GM23248 (cell line): ENCODE results near the gene TFF1. TPM values are rescaled to one million over a fixed set of nuclear protein-coding genes. Genes with fewer than 3 reads are reported as not detected.

Experiments
- DNase-seq: peaks from one replicate; pipeline ENCODE4 v3.0.0-alpha.2; 2015
- H2AFZ ChIP-seq: fragments of 200-600 bp; sonication (generic); 2 replicates; pipeline ENCODE4 v1.6.1; 2016; ENCODE audit warnings: antibody characterized with exemption
- H3F3A ChIP-seq: fragments of 200-600 bp; sonication (generic); 2 replicates; pipeline ENCODE4 v1.6.1; 2016; ENCODE audit warnings: mild to moderate bottlenecking, antibody characterized with exemption, mixed run types; ENCODE audit not compliant: insufficient read depth
- H3K27ac ChIP-seq: fragments of 200-600 bp; sonication (generic); 2 replicates; pipeline ENCODE4 v1.5.1; 2016; ENCODE audit warnings: mild to moderate bottlenecking
- H3K27me3 ChIP-seq: fragments of 200-600 bp; sonication (generic); replicated peaks from 2 replicates; pipeline ENCODE4 v1.6.1; 2016; ENCODE audit warnings: mild to moderate bottlenecking; ENCODE audit not compliant: insufficient read depth
- H3K36me3 ChIP-seq: fragments of 200-600 bp; sonication (generic); 2 replicates; pipeline ENCODE4 v1.6.1; 2016; ENCODE audit warnings: low read depth, mild to moderate bottlenecking
- H3K4me1 ChIP-seq: fragments of 200-600 bp; sonication (generic); 2 replicates; pipeline ENCODE4 v1.6.1; 2016; ENCODE audit warnings: mild to moderate bottlenecking; ENCODE audit not compliant: insufficient read depth
- H3K4me2 ChIP-seq: fragments of 200-600 bp; sonication (generic); one replicate; pipeline ENCODE4 v1.6.1; 2016; ENCODE audit warnings: mild to moderate bottlenecking; ENCODE audit not compliant: unreplicated experiment
- H3K4me3 ChIP-seq: fragments of 200-600 bp; sonication (generic); 2 replicates; pipeline ENCODE4 v1.5.1; 2016; ENCODE audit warnings: mild to moderate bottlenecking
- H3K79me2 ChIP-seq: fragments of 200-600 bp; sonication (generic); 2 replicates; pipeline ENCODE4 v1.6.1; 2016; ENCODE audit warnings: mild to moderate bottlenecking; ENCODE audit not compliant: insufficient read depth
- H3K9ac ChIP-seq: fragments of 200-600 bp; sonication (generic); 2 replicates; pipeline ENCODE4 v1.6.1; 2016; ENCODE audit warnings: mild to moderate bottlenecking
- H3K9me2 ChIP-seq: fragments of 200-600 bp; sonication (generic); 2 replicates; pipeline ENCODE4 v1.6.1; 2016; ENCODE audit warnings: mixed run types, mild to moderate bottlenecking, moderate library complexity; ENCODE audit not compliant: insufficient read depth
- H3K9me3 ChIP-seq: fragments of 200-600 bp; sonication (generic); one replicate; pipeline ENCODE4 v1.6.1; 2017; ENCODE audit warnings: low read depth
- H4K20me1 ChIP-seq: fragments of 200-600 bp; sonication (generic); 2 replicates; pipeline ENCODE4 v1.6.0; 2016; ENCODE audit not compliant: insufficient read depth
- EZH2 ChIP-seq: fragments of 200-600 bp; sonication (generic); IDR thresholded peaks from 2 replicates; pipeline ENCODE4 v1.6.1; 2018; ENCODE audit warnings: antibody characterized with exemption, mild to moderate bottlenecking; ENCODE audit not compliant: insufficient read depth, poor library complexity, severe bottlenecking
- EZH2phosphoT487 ChIP-seq: fragments of 200-600 bp; sonication (generic); IDR thresholded peaks from 2 replicates; pipeline ENCODE4 v1.6.1; 2018; ENCODE audit warnings: antibody characterized with exemption, moderate library complexity, mild to moderate bottlenecking, low read depth; ENCODE audit not compliant: insufficient read depth
- WGBS, 2 experiments: methylation state at CpG; one replicate each; pipeline ENCODE4 v1.1.6; 2015 to 2017; ENCODE audit warnings: low lambda C conversion rate in 2 of 2, low coverage in 1 of 2; ENCODE audit errors: missing lambda C conversion rate in 2 of 2; 5-methylcytosine and 5-hydroxymethylcytosine counted together
- in situ Hi-C: fragments of 300-500 bp; cut with MboI; formaldehyde crosslinking; loops from 2 replicates; pipeline ENCODE4 v1.15.0; 2020
- polyA plus RNA-seq: library from polyadenylated mRNA; unstranded; fragments of >200 nt; fragmentation: Nextera tagmentation; extraction: Ambion mirVana; gene quantifications from 2 replicates; pipeline ENCODE4 v1.2.1, GENCODE V29; 2016
- total RNA-seq: library from RNA; depleted of rRNA; stranded (reverse); fragments of >200 nt; shearing (Covaris generic); gene quantifications from 2 replicates; pipeline ENCODE4 v1.2.3, GENCODE V29; 2014

The TFF1 gene
- total and polyA plus RNA-seq, 2 experiments from 2014 or later, result not detected

DNA sequence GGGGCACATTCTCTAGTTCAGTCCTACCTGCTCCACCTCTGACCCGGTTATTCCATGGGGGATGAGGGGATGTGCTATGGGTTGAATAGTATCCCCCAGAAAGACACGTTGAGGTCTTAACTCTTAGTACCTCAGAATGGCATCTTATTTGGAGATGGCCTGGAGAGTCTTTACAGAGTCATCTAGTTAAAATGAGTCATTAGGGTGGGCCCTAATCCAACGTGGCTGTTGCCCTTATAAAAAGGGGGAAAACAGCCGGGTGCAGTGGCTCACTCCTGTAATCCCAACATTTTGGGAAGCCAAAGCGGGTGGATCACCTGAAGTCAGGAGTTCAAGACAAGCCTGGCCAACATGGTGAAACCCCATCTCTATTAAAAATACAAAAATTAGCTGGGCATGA lies 23.9 kb upstream of the TFF1 start:
- no peaks in the 10 kb centered on the region for H3K79me2 ChIP-seq
- in situ Hi-C loops, result no loop called here
- H3K4me3 ChIP-seq, result no peak overlapping the region
- H3K9ac ChIP-seq, result no peak overlapping the region
- H3K36me3 ChIP-seq, result no peaks in the 10 kb centered on the region
- no peaks in the 10 kb centered on the region for H3K4me1 ChIP-seq
- H4K20me1 ChIP-seq, result no peaks in the 10 kb centered on the region
- no peak overlapping the region for H2AFZ ChIP-seq
- H3K9me2 ChIP-seq, result no peaks in the 10 kb centered on the region
- TF ChIP-seq EZH2 (no peak), EZH2phosphoT487 (no peak)
- no peak for DNase-seq
- peaks cover 8% of the 10 kb centered on the region; the same call in 1 of the 2 replicates for H3K27me3 ChIP-seq
- no peak overlapping the region for H3K27ac ChIP-seq
- H3F3A ChIP-seq, result no peaks in the 10 kb centered on the region
- H3K4me2 ChIP-seq, result no peak overlapping the region
- 43 to 50% methylated on average over 5 of the region's 5 CpGs for WGBS, 2 experiments
- H3K9me3 ChIP-seq, result no peaks in the 10 kb centered on the region

GRCh38 chr21:42389449-42389835 lies 23.1 kb upstream of the TFF1 start:
- Histone ChIP-seq H3K36me3 (no peaks in the 10 kb centered on the region), H3K79me2 (no peaks in the 10 kb centered on the region), H3K4me2 (no peak overlapping the region), H3K4me3 (no peak overlapping the region), H3F3A (no peaks in the 10 kb centered on the region), H3K27me3 (peaks cover 8% of the 10 kb centered on the region; the same call in 1 of the 2 replicates), H3K9ac (no peak overlapping the region), H4K20me1 (no peaks in the 10 kb centered on the region), H3K27ac (no peak overlapping the region), H3K4me1 (no peaks in the 10 kb centered on the region), H3K9me2 (no peaks in the 10 kb centered on the region), H3K9me3 (no peaks in the 10 kb centered on the region), H2AFZ (no peak overlapping the region)
- in situ Hi-C loops, result no loop called here
- no peak for TF ChIP-seq EZH2
- no peak for TF ChIP-seq EZH2phosphoT487
- 35 to 40% methylated on average over 6 of the region's 6 CpGs for WGBS, 2 experiments
- DNase-seq, result no peak

DNA sequence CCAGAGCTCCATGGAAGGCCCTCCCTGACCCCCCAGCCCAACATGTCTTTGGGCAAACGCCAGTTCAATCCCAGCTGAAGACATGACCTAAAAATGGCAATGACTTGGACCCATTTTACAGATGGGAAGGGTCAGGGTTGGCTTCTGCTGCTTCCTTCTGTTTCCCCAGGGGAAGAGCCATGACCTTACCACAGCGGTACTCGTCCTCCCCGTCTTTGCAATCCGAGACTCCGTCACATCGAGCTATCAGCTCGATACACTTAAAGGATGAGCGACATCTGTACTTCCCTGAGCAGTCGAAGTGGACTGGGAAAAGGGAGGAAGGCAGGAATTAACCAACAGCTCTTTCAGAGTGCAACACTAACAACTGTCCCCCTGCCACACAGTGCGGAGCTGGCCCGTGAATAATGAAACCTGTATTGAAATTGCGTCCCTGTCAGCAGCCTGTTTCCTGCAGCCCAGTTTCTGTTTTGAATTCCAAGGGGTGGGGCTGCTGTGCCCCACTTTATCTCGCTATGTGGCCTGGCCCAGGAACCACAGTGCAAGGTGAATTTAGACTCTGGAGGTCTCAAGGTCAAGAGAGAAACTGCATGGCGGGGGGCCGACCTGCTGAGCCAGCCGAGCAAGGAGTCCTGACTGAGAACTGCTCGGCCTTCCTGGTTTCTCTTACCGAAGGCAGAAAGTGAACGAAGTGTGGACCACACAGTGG lies 22.6 kb upstream of the TFF1 start:
- WGBS, 2 experiments, result 42 to 44% methylated on average over 20 of the region's 20 CpGs
- H4K20me1 ChIP-seq, result no peaks in the 10 kb centered on the region

DNA sequence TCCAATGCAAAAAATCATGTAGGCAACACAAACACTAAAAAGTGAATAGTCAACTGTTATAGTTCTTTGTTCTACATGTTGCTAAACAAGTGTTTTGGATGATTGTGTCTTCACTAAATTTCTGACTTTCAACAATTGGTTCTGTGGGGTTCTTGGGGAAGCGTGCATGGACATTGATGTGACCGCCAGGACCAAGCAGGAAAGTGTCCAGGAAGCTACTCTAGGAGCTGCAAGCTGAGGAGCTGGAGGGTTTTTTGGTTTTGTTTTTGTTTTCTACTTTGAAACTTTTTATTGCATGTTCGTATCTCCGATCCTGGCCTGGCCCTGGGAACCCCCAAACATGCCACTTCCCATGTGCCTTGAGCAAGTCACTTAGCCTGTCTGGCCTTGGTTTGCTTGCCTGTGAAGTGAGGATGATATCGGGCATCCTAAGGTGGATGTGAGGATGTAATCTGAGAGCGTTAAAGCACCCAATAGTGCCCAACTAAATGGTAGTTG lies 21.6 kb upstream of the TFF1 start:
- Histone ChIP-seq H3K4me3 (no peak overlapping the region), H3K27me3 (peaks cover 8% of the 10 kb centered on the region; the same call in 1 of the 2 replicates), H3K9me2 (no peaks in the 10 kb centered on the region), H3K9ac (no peak overlapping the region), H3F3A (no peaks in the 10 kb centered on the region), H3K27ac (no peak overlapping the region), H3K4me2 (no peak overlapping the region), H3K4me1 (no peaks in the 10 kb centered on the region), H4K20me1 (no peaks in the 10 kb centered on the region), H3K9me3 (no peaks in the 10 kb centered on the region), H3K36me3 (no peaks in the 10 kb centered on the region), H2AFZ (no peak overlapping the region), H3K79me2 (no peaks in the 10 kb centered on the region)
- 57 to 58% methylated on average over 6 of the region's 6 CpGs for WGBS, 2 experiments
- TF ChIP-seq EZH2phosphoT487, result no peak
- TF ChIP-seq EZH2, result no peak
- in situ Hi-C loops, result no loop called here
- no peak for DNase-seq

More for the DNA sequence above, 22.6 kb upstream of the TFF1 start:
- Histone ChIP-seq H2AFZ (no peak overlapping the region), H3F3A (no peaks in the 10 kb centered on the region), H3K9me3 (no peaks in the 10 kb centered on the region), H3K4me3 (no peak overlapping the region), H3K36me3 (no peaks in the 10 kb centered on the region), H3K9ac (no peak overlapping the region), H3K27ac (no peak overlapping the region), H3K79me2 (no peaks in the 10 kb centered on the region), H3K4me2 (no peak overlapping the region), H3K4me1 (no peaks in the 10 kb centered on the region), H3K9me2 (no peaks in the 10 kb centered on the region), H3K27me3 (peaks cover 8% of the 10 kb centered on the region; the same call in 1 of the 2 replicates)
- no peak for TF ChIP-seq EZH2phosphoT487
- no peak for TF ChIP-seq EZH2
- DNase-seq, result no peak
- in situ Hi-C loops, result no loop called here

DNA sequence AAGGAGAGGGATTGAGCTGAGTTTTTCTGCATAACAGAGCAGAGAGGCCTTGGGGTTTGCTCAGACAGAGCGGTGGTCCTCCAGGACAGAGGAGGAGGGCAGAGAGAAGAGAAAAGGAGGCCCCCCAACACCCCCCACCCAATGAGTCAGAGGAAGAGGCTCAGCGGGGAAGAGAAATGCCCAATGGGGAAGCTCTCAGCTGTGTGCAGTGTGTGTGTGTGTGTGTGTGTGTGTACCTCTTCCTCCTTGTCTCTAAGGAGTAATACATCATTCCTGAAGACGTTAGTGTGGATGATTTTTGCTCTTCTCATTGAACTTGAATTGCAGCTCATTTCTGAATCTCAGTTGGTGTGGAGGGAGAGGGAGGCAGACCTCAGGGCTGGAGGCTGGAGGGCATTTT lies 20.8 kb upstream of the TFF1 start:
- in situ Hi-C loops, result no loop called here
- Histone ChIP-seq H3K27me3 (peaks cover 8% of the 10 kb centered on the region; the same call in 1 of the 2 replicates), H3F3A (no peaks in the 10 kb centered on the region), H3K36me3 (no peaks in the 10 kb centered on the region), H3K4me2 (no peak overlapping the region), H3K79me2 (no peaks in the 10 kb centered on the region), H4K20me1 (no peaks in the 10 kb centered on the region), H3K4me1 (no peaks in the 10 kb centered on the region), H3K27ac (no peak overlapping the region), H3K9me3 (no peaks in the 10 kb centered on the region), H3K9ac (no peak overlapping the region), H3K4me3 (no peak overlapping the region), H3K9me2 (no peaks in the 10 kb centered on the region), H2AFZ (no peak overlapping the region)
- TF ChIP-seq EZH2phosphoT487, result no peak
- TF ChIP-seq EZH2, result no peak
- 23 to 29% methylated on average over 3 of the region's 3 CpGs for whole genome bisulfite sequencing, 2 experiments
- DNase-seq, result no peak
